BJ (cell line): ENCODE measurements around the gene FHOD3. TPM values are rescaled to one million over a fixed set of nuclear protein-coding genes. Genes with fewer than 3 reads are reported as not detected.

Experiments
- CTCF ChIA-PET: fragments of 350-600 bp; formaldehyde crosslinking; extraction: SDS; loops from one replicate; lab custom pipeline; 2021; ENCODE audit warnings: antibody characterized with exemption, inconsistent platforms; lab: Yijun Ruan, JAX
- POLR2A ChIA-PET: fragments of 300-600 bp; sonication (Branson Sonifier 250); formaldehyde crosslinking; extraction: SDS; loops from one replicate; lab custom pipeline; 2021; ENCODE audit warnings: antibody characterized with exemption; lab: Charles Lee
- DNase-seq: peaks from one replicate; pipeline ENCODE4 v3.0.0-alpha.2; 2011; ENCODE audit warnings: low read depth
- H3K27me3 ChIP-seq: 2 replicates; pipeline ENCODE4 v1.6.0; 2011; ENCODE audit warnings: low read length; ENCODE audit not compliant: control insufficient read depth, insufficient read depth
- H3K36me3 ChIP-seq: 2 replicates; pipeline ENCODE4 v1.5.1; 2011; ENCODE audit warnings: low read length; ENCODE audit not compliant: control insufficient read depth, insufficient read depth
- H3K4me3 ChIP-seq: 2 replicates; pipeline ENCODE4 v1.5.1; 2011; ENCODE audit warnings: low read depth, mild to moderate bottlenecking, control low read depth, low read length
- CTCF ChIP-seq: IDR thresholded peaks from 2 replicates; pipeline ENCODE4 v1.5.1; 2011; ENCODE audit warnings: low read depth, mild to moderate bottlenecking, control low read depth, inconsistent platforms, low read length, moderate library complexity; ENCODE audit not compliant: insufficient read depth
- polyA plus RNA-seq: library from polyadenylated mRNA; depleted of rRNA; stranded (reverse); fragments of >200 nt; gene quantifications from 2 replicates; pipeline ENCODE4 v1.2.3, GENCODE V29; 2011

Gene FHOD3
- polyA plus RNA-seq, 1 experiment, result 24.6 TPM

GRCh38 chr18:36708366-36708765 is 410.9 kb downstream of the FHOD3 start:
- no peaks in the 10 kb centered on the region for H3K27me3 ChIP-seq
- no peak for TF ChIP-seq CTCF
- no peak for DNase-seq
- CTCF ChIA-PET, result interaction anchor here (2.3 kb wide), 1 partner anchor 20 kb away, joined by 9 read pairs; no protein-coding TSS in a partner anchor
- POLR2A ChIA-PET, result no interaction called here
- H3K36me3 ChIP-seq, result peaks cover 7% of the 10 kb centered on the region; the same call in 1 of the 2 replicates
- H3K4me3 ChIP-seq, result no peak overlapping the region

- H3K36me3 ChIP-seq, result peaks cover 7% of the 10 kb centered on the region; the same call in 1 of the 2 replicates
- no peak overlapping the region for H3K4me3 ChIP-seq
- TF ChIP-seq CTCF, result no peak
- ChIA-PET CTCF (interaction anchor here (2.3 kb wide), 1 partner anchor 21 kb away, joined by 9 read pairs; no protein-coding TSS in a partner anchor), POLR2A (no interaction called here)
- DNase-seq, result no peak
- no peaks in the 10 kb centered on the region for H3K27me3 ChIP-seq
These were observed 411.8 kb downstream of the FHOD3 start for GRCh38 chr18:36709315-36709714.

GRCh38 chr18:36711014-36711725 is 413.7 kb downstream of the FHOD3 start:
- ChIA-PET POLR2A (no interaction called here), CTCF (interaction anchor here (0.7 to 1.7 kb wide), 5 partner anchors 10 to 694 kb away, joined by 3 to 6 read pairs (median 3); no protein-coding TSS in a partner anchor)
- no peak for DNase-seq
- Histone ChIP-seq H3K4me3 (no peak overlapping the region), H3K27me3 (no peaks in the 10 kb centered on the region), H3K36me3 (peaks cover 6% of the 10 kb centered on the region; the same call in 1 of the 2 replicates)
- no peak for TF ChIP-seq CTCF

GRCh38 chr18:36711813-36712444 is 414.4 kb downstream of the FHOD3 start:
- H3K4me3 ChIP-seq, result no peak overlapping the region
- CTCF ChIA-PET, result interaction anchor here (1.0 to 1.7 kb wide), 2 partner anchors 9 to 24 kb away, joined by 3 to 6 read pairs; no protein-coding TSS in a partner anchor
- peaks cover 6% of the 10 kb centered on the region; the same call in 1 of the 2 replicates for H3K36me3 ChIP-seq
- DNase-seq, result no peak
- POLR2A ChIA-PET, result no interaction called here
- TF ChIP-seq CTCF, result no peak
- H3K27me3 ChIP-seq, result no peaks in the 10 kb centered on the region

- ChIA-PET POLR2A (no interaction called here), CTCF (interaction anchor here (1.3 kb wide), 1 partner anchor 26 kb away, joined by 4 read pairs; no protein-coding TSS in a partner anchor)
These were observed 417.0 kb downstream of the FHOD3 start for GRCh38 chr18:36714476-36714875.

More at GRCh38 chr18:36714476-36714875, 417.0 kb downstream of the FHOD3 start:
- Histone ChIP-seq H3K36me3 (peaks cover 1% of the 10 kb centered on the region; the same call in 1 of the 2 replicates), H3K27me3 (no peaks in the 10 kb centered on the region), H3K4me3 (no peak overlapping the region)
- peak; percentile 30; the same call in 1 of the 2 replicates for TF ChIP-seq CTCF
- no peak for DNase-seq
